Activated CD4-positive, alpha-beta T cell treated with anti-CD3 and anti-CD28 coated beads, Interleukin-2, amount 10 ng/mL, durations not matched to agents 7 days and 5 days (primary cell): ENCODE measurements around the gene DTD1. TPM values are rescaled to one million over a fixed set of nuclear protein-coding genes. Genes with fewer than 3 reads are reported as not detected.
"Not testable (repeated sequence)": the region's sequence is repeated elsewhere in the genome, so short reads cannot be mapped to it uniquely, and the experiment has no call there.

Experiments
- CTCF ChIA-PET: fragments of 350-600 bp; sonication (Branson Sonifier 250); formaldehyde crosslinking; loops from one replicate; lab custom pipeline; 2021; ENCODE audit warnings: antibody characterized with exemption; lab: Charles Lee
- POLR2A ChIA-PET: fragments of 350-600 bp; sonication (Branson Sonifier 250); formaldehyde crosslinking; loops from one replicate; lab custom pipeline; 2021; ENCODE audit warnings: antibody characterized with exemption; lab: Charles Lee
- DNase-seq: peaks from one replicate; pipeline ENCODE4 v3.0.0-alpha.2; 2020
- H3K27ac Mint-ChIP-seq: one replicate; pipeline ENCODE4 v1.8.0; 2021; ENCODE audit warnings: mild to moderate bottlenecking, moderate library complexity, mixed read lengths
- H3K27me3 Mint-ChIP-seq: one replicate; pipeline ENCODE4 v1.8.0; 2021; ENCODE audit warnings: mixed read lengths
- H3K36me3 Mint-ChIP-seq: one replicate; pipeline ENCODE4 v1.8.0; 2021; ENCODE audit warnings: low read depth, mixed read lengths
- H3K4me1 Mint-ChIP-seq: one replicate; pipeline ENCODE4 v1.8.0; 2021; ENCODE audit warnings: mixed read lengths
- H3K4me3 Mint-ChIP-seq: one replicate; pipeline ENCODE4 v1.8.0; 2021; ENCODE audit warnings: mild to moderate bottlenecking, moderate library complexity, mixed read lengths
- H3K9me3 Mint-ChIP-seq: one replicate; pipeline ENCODE4 v1.8.0; 2021; ENCODE audit warnings: mixed read lengths
- total RNA-seq, 2 experiments: library from RNA; stranded (reverse); gene quantifications; one replicate each; pipeline ENCODE4 v1.2.3, GENCODE V29; 2021

DTD1 gene
- total RNA-seq, 2 experiments from 2014 or later: 17.7 to 19.4 TPM

GRCh38 chr20:18748987-18749386 lies 161.1 kb downstream of the DTD1 start:
- ChIA-PET CTCF (interaction anchor here (1.3 kb wide), 1 partner anchor 16 kb away, joined by 7 read pairs; no protein-coding TSS in a partner anchor), POLR2A (no interaction called here)
- no peak for DNase-seq
- H3K36me3 Mint-ChIP-seq: no peaks in the 10 kb centered on the region
- H3K4me3 Mint-ChIP-seq: no peak overlapping the region
- no peaks in the 10 kb centered on the region for H3K27me3 Mint-ChIP-seq
- peaks cover 2% of the 10 kb centered on the region for H3K4me1 Mint-ChIP-seq
- no peak overlapping the region for H3K27ac Mint-ChIP-seq
- H3K9me3 Mint-ChIP-seq: no peaks in the 10 kb centered on the region

DNA sequence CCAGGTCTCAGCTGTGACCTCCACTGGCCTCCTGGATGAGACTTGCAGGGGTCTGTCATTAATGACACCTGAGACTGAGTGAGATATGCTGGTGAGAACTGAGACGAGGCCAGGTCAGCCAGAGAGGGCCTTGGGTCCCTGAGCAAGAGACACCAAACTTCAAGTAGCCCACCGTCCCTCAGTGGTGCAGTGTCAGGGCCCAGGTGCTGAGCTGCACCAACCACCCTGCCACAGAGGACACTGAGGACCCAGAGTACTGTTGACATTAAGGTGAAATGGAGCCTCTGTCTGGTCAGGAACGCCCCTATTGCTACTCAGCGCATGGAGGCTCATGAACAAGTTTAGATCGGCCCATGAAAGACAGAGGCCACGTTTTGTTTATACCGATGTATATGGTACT lies 161.7 kb downstream of the DTD1 start:
- ChIA-PET POLR2A (no interaction called here), CTCF (interaction anchor here (1.3 kb wide), 1 partner anchor 15 kb away, joined by 7 read pairs; no protein-coding TSS in a partner anchor)
- Mint-ChIP-seq H3K9me3 (no peaks in the 10 kb centered on the region), H3K36me3 (no peaks in the 10 kb centered on the region), H3K27ac (no peak overlapping the region), H3K4me1 (peaks cover 2% of the 10 kb centered on the region), H3K27me3 (no peaks in the 10 kb centered on the region), H3K4me3 (no peak overlapping the region)
- DNase-seq: no peak

- no peaks in the 10 kb centered on the region for H3K9me3 Mint-ChIP-seq
- ChIA-PET POLR2A (no interaction called here), CTCF (interaction anchor here (1.5 kb wide), 1 partner anchor 9 kb away, joined by 3 read pairs; no protein-coding TSS in a partner anchor)
- no peak overlapping the region for H3K27ac Mint-ChIP-seq
- H3K4me1 Mint-ChIP-seq: peaks cover 2% of the 10 kb centered on the region
- no peak for DNase-seq
- no peak overlapping the region for H3K4me3 Mint-ChIP-seq
- no peaks in the 10 kb centered on the region for H3K27me3 Mint-ChIP-seq
- no peaks in the 10 kb centered on the region for H3K36me3 Mint-ChIP-seq
These were observed 162.9 kb downstream of the DTD1 start for GRCh38 chr20:18750735-18751134.

- H3K36me3 Mint-ChIP-seq: no peaks in the 10 kb centered on the region
- DNase-seq: no peak
- H3K27me3 Mint-ChIP-seq: no peaks in the 10 kb centered on the region
- H3K9me3 Mint-ChIP-seq: peaks cover 4% of the 10 kb centered on the region
- peaks cover 2% of the 10 kb centered on the region for H3K4me1 Mint-ChIP-seq
- ChIA-PET CTCF (interaction anchor here (0.6 kb wide), 1 partner anchor 1210 kb away, joined by 4 read pairs; no protein-coding TSS in a partner anchor), POLR2A (no interaction called here)
- H3K27ac Mint-ChIP-seq: no peak overlapping the region
- H3K4me3 Mint-ChIP-seq: no peak overlapping the region
These were observed 166.3 kb downstream of the DTD1 start for GRCh38 chr20:18754030-18754652.

DNA sequence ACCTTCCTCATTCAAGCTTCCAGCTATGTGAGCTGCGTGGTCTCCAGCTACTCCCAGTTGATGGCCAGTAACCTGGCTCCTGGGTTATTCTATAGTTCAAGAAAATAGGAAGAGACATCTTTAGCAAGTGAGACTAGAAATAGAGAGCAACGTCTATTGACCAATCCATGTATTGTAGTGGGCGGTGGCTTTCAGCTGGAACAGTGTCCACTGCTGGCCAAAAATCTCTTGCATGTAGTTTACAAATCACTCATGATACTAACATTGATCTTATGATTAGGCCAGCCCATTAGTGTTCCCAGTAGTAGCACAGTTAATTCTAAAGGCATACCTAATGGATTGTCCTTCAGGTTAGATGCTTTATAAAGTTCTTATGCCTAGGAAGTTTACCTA lies 166.8 kb downstream of the DTD1 start:
- Mint-ChIP-seq H3K36me3 (no peaks in the 10 kb centered on the region), H3K4me3 (no peak overlapping the region), H3K4me1 (peaks cover 2% of the 10 kb centered on the region), H3K27ac (no peak overlapping the region), H3K27me3 (no peaks in the 10 kb centered on the region), H3K9me3 (peaks cover 4% of the 10 kb centered on the region)
- ChIA-PET CTCF (interaction anchor here (0.6 kb wide), 1 partner anchor 1211 kb away, joined by 4 read pairs; no protein-coding TSS in a partner anchor), POLR2A (no interaction called here)
- DNase-seq: no peak

DNA sequence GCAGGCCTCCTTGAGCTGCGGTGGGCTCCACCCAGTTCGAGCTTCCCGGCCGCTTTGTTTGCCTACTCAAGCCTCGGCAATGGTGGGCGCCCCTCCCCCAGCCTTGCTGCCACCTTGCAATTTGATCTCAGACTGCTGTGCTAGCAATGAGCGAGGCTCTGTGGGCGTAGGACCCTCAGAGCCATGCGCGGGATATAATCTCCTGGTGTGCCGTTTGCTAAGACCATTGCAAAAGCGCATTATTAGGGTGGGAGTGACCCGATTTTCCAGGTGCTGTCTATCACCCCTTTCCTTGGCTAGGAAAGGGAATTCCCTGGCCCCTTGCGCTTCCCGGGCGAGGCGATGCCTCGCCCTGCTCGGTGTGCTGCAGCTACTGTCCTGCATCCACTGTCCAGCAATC lies 173.0 kb downstream of the DTD1 start:
- H3K9me3 Mint-ChIP-seq, DNase-seq, H3K36me3 Mint-ChIP-seq, POLR2A ChIA-PET, H3K27me3 Mint-ChIP-seq, H3K4me3 Mint-ChIP-seq, H3K27ac Mint-ChIP-seq, H3K4me1 Mint-ChIP-seq: not testable (repeated sequence)
- CTCF ChIA-PET: interaction anchor here (0.9 kb wide), 1 partner anchor 41 kb away, joined by 3 read pairs; no protein-coding TSS in a partner anchor

GRCh38 chr20:18767676-18768075 lies 179.8 kb downstream of the DTD1 start:
- DNase-seq: no peak
- H3K4me1 Mint-ChIP-seq: no peaks in the 10 kb centered on the region
- POLR2A ChIA-PET: no interaction called here
- no peaks in the 10 kb centered on the region for H3K9me3 Mint-ChIP-seq
- H3K27me3 Mint-ChIP-seq: peaks cover 4% of the 10 kb centered on the region
- H3K27ac Mint-ChIP-seq: no peak overlapping the region
- H3K4me3 Mint-ChIP-seq: no peak overlapping the region
- CTCF ChIA-PET: no interaction called here
- H3K36me3 Mint-ChIP-seq: peaks cover 2% of the 10 kb centered on the region

DNA sequence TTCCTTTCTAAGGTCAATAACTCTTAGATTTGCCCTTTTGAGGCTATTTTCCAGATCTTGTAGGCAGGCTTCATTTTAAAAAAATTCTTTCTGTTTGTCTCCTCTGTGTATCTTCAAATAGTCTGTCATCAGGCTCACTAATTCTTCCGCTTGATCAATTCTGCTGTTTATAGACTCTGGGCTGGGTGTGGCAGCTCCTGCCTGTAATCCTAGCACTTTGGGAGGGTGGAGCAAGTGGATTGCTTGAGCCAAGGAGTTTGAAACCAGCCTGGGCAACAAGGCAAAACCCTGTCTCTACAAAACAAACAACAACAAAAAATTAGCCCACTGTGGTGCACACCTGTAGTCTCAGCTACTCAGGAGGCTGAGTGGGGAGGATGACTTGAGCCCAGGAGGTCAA lies 185.7 kb downstream of the DTD1 start:
- DNase-seq: no peak
- Mint-ChIP-seq H3K4me3 (no peak overlapping the region), H3K36me3 (no peaks in the 10 kb centered on the region), H3K27me3 (peaks cover 10% of the 10 kb centered on the region), H3K4me1 (no peaks in the 10 kb centered on the region), H3K27ac (no peak overlapping the region), H3K9me3 (no peaks in the 10 kb centered on the region)
- ChIA-PET CTCF (no interaction called here), POLR2A (no interaction called here)

- Mint-ChIP-seq H3K27ac (no peak overlapping the region), H3K9me3 (no peaks in the 10 kb centered on the region), H3K27me3 (peaks cover 10% of the 10 kb centered on the region), H3K36me3 (no peaks in the 10 kb centered on the region), H3K4me3 (no peak overlapping the region), H3K4me1 (no peaks in the 10 kb centered on the region)
- CTCF ChIA-PET: no interaction called here
- POLR2A ChIA-PET: no interaction called here
- DNase-seq: no peak
These were observed 186.4 kb downstream of the DTD1 start for GRCh38 chr20:18774207-18774606.

DNA sequence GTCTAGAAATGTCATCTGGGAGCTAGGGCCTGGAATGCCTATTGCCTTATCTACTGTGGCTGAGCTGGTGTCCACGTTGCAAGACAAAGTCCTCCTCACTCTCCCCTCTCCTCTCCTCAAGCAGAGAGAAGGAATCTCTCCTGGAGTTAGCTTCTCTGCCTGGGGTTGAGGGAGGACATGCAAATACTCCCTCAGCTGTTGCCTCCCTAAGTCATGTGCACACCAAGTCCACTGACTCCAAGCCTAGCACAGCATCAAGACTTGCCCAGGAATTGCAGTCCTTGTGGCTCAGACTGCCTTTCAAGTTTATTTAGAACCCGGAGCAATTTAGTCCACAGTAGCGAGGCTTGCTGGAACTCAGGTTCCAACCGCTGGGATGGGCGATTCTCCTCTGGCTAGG lies 187.8 kb downstream of the DTD1 start:
- Mint-ChIP-seq H3K9me3 (no peaks in the 10 kb centered on the region), H3K4me3 (no peak overlapping the region), H3K27ac (no peak overlapping the region), H3K27me3 (peaks cover 10% of the 10 kb centered on the region), H3K4me1 (no peaks in the 10 kb centered on the region), H3K36me3 (no peaks in the 10 kb centered on the region)
- ChIA-PET CTCF (no interaction called here), POLR2A (no interaction called here)
- DNase-seq: no peak

DNA sequence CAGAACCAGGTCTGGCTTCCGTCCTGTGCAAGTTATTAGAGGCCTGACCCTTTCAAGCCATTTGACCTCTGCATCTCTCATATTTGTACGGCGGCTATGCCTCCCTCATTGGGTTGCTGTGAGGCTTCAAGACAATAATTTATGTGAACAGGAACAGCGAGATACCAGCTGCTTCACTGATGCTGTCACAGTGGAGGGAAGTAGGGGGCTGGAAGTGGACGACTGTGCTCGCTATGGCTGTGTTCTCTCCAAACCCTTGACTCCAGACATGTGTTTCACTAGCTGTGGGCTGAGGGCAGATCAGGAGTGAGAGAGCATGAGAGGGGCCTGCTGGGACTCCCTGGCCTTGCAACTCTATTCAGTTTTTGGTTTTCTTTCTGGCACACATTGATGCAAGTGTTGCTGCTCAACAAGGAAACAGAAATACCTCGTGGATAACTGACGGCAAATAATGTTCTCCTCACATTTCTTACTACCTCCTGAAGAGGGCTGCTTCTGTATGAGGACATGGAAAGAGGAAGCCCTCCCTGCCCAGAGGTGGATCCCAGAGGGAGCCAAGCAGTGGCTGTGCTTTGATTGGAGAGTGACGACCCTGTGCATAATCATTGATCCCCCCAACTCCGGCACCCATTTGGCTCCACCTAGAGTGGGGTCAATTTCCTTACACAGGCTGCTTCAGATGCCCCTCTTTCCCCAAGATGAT lies 191.0 kb downstream of the DTD1 start:
- no peaks in the 10 kb centered on the region for H3K4me1 Mint-ChIP-seq
- ChIA-PET POLR2A (no interaction called here), CTCF (no interaction called here)
- H3K4me3 Mint-ChIP-seq: no peak overlapping the region
- no peak for DNase-seq
- H3K27ac Mint-ChIP-seq: no peak overlapping the region
- H3K27me3 Mint-ChIP-seq: no peaks in the 10 kb centered on the region
- H3K36me3 Mint-ChIP-seq: no peaks in the 10 kb centered on the region
- H3K9me3 Mint-ChIP-seq: no peaks in the 10 kb centered on the region

- peaks cover 2% of the 10 kb centered on the region for H3K27me3 Mint-ChIP-seq
- H3K9me3 Mint-ChIP-seq: no peaks in the 10 kb centered on the region
- DNase-seq: no peak
- ChIA-PET POLR2A (no interaction called here), CTCF (interaction anchor here (0.5 to 1.0 kb wide), 3 partner anchors 70 to 371 kb away, joined by 3 to 4 read pairs (median 3); no protein-coding TSS in a partner anchor)
- no peaks in the 10 kb centered on the region for H3K36me3 Mint-ChIP-seq
- H3K27ac Mint-ChIP-seq: no peak overlapping the region
- no peaks in the 10 kb centered on the region for H3K4me1 Mint-ChIP-seq
- no peak overlapping the region for H3K4me3 Mint-ChIP-seq
These were observed 192.7 kb downstream of the DTD1 start for GRCh38 chr20:18780385-18781130.

GRCh38 chr20:18781509-18781908 lies 193.7 kb downstream of the DTD1 start:
- no peaks in the 10 kb centered on the region for H3K4me1 Mint-ChIP-seq
- H3K27me3 Mint-ChIP-seq: peaks cover 2% of the 10 kb centered on the region
- DNase-seq: no peak
- no peaks in the 10 kb centered on the region for H3K36me3 Mint-ChIP-seq
- ChIA-PET POLR2A (no interaction called here), CTCF (interaction anchor here (0.5 to 1.0 kb wide), 3 partner anchors 71 to 372 kb away, joined by 3 to 4 read pairs (median 3); no protein-coding TSS in a partner anchor)
- H3K4me3 Mint-ChIP-seq: no peak overlapping the region
- no peak overlapping the region for H3K27ac Mint-ChIP-seq
- no peaks in the 10 kb centered on the region for H3K9me3 Mint-ChIP-seq
